ENCODE measurements around the gene PTGER1.

- TF ChIP-seq TARDBP (IDR thresholded peaks at IDR 0.05; ENCODE audit: borderline replicate concordance): no peak
- no peak for TF ChIP-seq NR2C1 (IDR thresholded peaks at IDR 0.05)
- TF ChIP-seq TAF1 (IDR thresholded peaks at IDR 0.05; ENCODE audit: borderline replicate concordance, low read depth, low read length): no peak
- TF ChIP-seq KDM1A (IDR thresholded peaks at IDR 0.05; ENCODE audit: borderline replicate concordance): no peak
- TF ChIP-seq, protein P1, sequence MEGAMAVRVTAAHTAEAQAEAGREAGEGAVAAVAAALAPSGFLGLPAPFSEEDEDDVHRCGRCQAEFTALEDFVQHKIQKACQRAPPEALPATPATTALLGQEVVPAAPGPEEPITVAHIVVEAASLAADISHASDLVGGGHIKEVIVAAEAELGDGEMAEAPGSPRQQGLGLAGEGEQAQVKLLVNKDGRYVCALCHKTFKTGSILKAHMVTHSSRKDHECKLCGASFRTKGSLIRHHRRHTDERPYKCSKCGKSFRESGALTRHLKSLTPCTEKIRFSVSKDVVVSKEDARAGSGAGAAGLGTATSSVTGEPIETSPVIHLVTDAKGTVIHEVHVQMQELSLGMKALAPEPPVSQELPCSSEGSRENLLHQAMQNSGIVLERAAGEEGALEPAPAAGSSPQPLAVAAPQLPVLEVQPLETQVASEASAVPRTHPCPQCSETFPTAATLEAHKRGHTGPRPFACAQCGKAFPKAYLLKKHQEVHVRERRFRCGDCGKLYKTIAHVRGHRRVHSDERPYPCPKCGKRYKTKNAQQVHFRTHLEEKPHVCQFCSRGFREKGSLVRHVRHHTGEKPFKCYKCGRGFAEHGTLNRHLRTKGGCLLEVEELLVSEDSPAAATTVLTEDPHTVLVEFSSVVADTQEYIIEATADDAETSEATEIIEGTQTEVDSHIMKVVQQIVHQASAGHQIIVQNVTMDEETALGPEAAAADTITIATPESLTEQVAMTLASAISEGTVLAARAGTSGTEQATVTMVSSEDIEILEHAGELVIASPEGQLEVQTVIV (IDR thresholded peaks at IDR 0.05; ENCODE audit: borderline replicate concordance, partially characterized antibody): no peak
- TF ChIP-seq CHD4 (IDR thresholded peaks at IDR 0.05): no peak
- TF ChIP-seq NR2C2 (IDR thresholded peaks at IDR 0.05; ENCODE audit: borderline replicate concordance, control insufficient read depth, insufficient read length, low read depth): no peak
- TF ChIP-seq EP300 (IDR thresholded peaks at IDR 0.05; ENCODE audit: borderline replicate concordance in 1 of 2, control insufficient read depth in 1 of 2, low read depth in 2 of 2, low read length in 2 of 2): no peak
- no peak for TF ChIP-seq POLR2AphosphoS5 (IDR thresholded peaks at IDR 0.05; ENCODE audit: low read length)
- TF ChIP-seq, protein P2, sequence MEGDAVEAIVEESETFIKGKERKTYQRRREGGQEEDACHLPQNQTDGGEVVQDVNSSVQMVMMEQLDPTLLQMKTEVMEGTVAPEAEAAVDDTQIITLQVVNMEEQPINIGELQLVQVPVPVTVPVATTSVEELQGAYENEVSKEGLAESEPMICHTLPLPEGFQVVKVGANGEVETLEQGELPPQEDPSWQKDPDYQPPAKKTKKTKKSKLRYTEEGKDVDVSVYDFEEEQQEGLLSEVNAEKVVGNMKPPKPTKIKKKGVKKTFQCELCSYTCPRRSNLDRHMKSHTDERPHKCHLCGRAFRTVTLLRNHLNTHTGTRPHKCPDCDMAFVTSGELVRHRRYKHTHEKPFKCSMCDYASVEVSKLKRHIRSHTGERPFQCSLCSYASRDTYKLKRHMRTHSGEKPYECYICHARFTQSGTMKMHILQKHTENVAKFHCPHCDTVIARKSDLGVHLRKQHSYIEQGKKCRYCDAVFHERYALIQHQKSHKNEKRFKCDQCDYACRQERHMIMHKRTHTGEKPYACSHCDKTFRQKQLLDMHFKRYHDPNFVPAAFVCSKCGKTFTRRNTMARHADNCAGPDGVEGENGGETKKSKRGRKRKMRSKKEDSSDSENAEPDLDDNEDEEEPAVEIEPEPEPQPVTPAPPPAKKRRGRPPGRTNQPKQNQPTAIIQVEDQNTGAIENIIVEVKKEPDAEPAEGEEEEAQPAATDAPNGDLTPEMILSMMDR (IDR thresholded peaks at IDR 0.05 in 2 of 3, conservative IDR thresholded peaks at IDR 0.05 in 1 of 3; ENCODE audit: control insufficient read depth in 2 of 3, extremely low read depth in 1 of 3, insufficient read depth in 1 of 3, low read depth in 3 of 3, low read length in 3 of 3): no peak; a peak in 1 of 6 replicates
These were observed 40.9 kb upstream of the PTGER1 start for GRCh38 chr19:14516048-14516534.

Data from GM12878 (cell line).